NCI-H345 treated with DMSO at 0.1 percent for 48 hours (cell line): ENCODE results near the gene KIAA1958.

Experiments used
- DNase-seq: peaks from one replicate; lab custom pipeline; 2025; ENCODE audit not compliant: unreplicated experiment; lab: John Stamatoyannopoulos, UW

The KIAA1958 gene, protein sequence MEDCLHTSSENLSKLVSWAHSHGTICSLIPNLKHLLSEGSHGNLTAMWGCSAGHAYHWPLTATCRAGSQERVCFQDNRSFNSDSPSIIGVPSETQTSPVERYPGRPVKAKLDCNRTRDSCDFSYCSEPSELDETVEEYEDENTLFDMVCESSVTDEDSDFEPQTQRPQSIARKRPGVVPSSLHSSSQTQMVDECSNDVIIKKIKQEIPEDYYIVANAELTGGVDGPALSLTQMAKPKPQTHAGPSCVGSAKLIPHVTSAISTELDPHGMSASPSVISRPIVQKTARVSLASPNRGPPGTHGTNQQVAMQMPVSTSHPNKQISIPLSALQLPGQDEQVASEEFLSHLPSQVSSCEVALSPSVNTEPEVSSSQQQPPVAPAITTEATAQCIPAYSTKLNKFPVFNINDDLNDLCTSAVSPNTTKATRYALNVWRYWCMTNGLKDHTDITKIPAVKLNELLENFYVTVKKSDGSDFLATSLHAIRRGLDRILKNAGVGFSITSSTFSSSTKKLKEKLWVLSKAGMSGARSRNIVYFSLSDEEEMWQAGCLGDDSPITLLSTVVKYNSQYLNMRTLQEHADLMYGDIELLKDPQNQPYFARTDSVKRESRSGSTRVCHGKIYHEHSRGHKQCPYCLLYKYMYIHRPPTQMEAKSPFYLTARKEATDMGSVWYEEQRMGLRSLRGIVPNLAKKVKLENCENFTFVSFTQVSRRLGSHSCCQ

DNA sequence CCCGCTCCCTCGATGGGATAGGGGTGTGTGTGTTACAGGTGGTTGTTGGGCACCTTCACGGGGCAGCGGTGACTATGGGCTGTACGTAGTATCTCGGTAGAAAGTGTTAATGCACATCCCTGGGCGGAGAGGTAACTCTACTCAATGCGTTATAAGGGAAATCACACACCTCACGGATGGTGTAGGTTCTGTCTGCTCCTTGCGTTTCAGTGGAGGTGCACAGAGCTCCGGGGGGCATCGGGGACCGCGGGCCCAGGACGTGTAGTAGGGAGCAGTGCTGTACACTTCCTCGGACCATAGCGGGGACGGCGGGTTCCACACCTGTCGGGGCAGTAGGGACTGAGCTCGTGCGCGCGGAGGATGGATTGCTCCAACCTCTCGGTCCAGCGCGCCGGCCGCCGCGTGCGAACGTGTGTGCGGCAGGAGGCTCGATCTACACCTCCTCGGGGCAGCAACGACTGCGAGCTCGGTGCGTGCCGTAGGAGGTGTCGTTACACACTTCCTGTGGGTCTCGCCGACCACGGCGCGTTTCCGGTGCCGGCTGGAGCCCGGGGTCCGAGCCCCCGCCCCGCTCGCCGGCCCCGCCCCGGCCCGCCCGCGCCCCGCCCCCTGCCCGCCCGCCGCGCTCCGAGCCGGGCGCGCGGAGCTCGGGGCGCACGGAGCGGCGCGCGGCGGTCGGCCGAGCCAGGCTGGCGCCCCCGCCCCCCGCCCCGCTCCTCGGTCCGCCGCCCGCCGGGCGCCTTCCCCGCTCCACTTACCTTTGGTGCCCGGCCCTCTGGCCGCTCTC is at the start of gene KIAA1958:
Gene KIAA1958, plus strand, starts transcription at position 607 of the 787 bp plus-strand sequence. CDS start 87,254 bp downstream, outside the sequence.
- peak; percentile 62 for DNase-seq

GRCh38 chr9:112437406-112437805 is 49.2 kb upstream of the KIAA1958 start:
- no peak for DNase-seq

DNA sequence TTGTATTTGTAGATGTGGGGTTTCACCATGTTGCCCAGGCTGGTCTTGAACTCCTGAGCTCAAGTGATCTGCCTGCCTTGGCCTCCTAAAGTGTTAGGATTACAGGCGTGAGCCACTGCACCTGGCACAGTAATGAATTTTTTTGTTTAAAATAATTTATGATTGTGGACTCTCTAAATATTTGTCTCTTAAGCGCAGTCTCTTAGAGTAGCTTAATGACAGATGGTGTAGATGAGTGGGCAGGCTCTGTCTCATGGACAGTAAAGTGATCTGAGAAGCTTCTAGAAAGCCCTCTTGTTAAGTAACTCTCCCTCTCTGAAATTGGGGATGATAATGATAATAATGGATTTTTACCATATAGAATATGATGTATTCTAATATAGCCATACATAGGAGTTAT is 47.5 kb upstream of the KIAA1958 start:
- no peak for DNase-seq

- DNase-seq, result no peak
Observed at GRCh38 chr9:112439825-112440224, 46.8 kb upstream of the KIAA1958 start.

GRCh38 chr9:112443200-112443599 is 43.4 kb upstream of the KIAA1958 start:
- DNase-seq, result no peak

- no peak for DNase-seq
Observed at GRCh38 chr9:112443636-112444035, 43.0 kb upstream of the KIAA1958 start.

GRCh38 chr9:112445196-112445595 is 41.4 kb upstream of the KIAA1958 start:
- no peak for DNase-seq

GRCh38 chr9:112446080-112446479 is 40.5 kb upstream of the KIAA1958 start:
- DNase-seq, result no peak

GRCh38 chr9:112446526-112446925 is 40.1 kb upstream of the KIAA1958 start:
- no peak for DNase-seq

GRCh38 chr9:112447283-112447761 is 39.3 kb upstream of the KIAA1958 start:
- no peak for DNase-seq

DNA sequence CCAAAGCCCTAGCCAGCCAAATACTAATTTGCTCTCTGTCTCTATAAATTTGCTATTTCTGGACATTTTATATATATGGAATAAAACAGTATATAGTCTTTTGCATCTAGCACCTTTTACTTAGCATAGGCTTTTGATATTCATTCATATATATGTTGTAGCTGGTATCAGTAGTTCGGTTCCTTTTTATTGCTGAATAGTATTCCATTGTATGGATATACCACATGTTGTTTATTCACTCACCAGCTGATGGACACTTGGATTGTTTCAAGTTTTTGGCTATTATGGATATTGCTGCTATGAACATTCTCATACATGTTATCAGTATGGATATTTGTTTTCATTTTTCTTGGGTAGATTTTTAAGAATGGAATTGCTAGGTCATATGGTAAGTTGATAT is 23.8 kb upstream of the KIAA1958 start:
- no peak for DNase-seq

DNA sequence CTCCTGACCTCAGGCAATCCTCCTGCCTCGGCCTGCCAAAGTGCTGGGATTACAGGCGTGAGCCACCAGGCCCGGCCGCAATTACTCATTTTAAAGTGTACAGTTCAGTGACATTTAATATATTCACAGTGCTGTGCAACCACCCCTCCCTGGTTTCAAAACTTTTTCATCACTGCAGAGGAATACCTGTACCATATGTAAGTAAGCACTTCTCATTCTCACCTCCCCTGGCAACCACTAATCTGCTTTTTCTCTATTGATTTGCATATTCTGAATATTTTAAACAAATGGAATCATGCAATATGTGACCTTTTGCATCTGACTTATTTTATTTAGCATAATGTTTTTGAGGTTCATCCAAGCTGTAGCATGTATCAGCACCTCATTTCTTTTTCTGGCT is 21.3 kb upstream of the KIAA1958 start:
- no peak for DNase-seq

GRCh38 chr9:112472996-112473395 is 13.6 kb upstream of the KIAA1958 start:
- DNase-seq, result no peak

GRCh38 chr9:112473986-112474385 is 12.6 kb upstream of the KIAA1958 start:
- no peak for DNase-seq

DNA sequence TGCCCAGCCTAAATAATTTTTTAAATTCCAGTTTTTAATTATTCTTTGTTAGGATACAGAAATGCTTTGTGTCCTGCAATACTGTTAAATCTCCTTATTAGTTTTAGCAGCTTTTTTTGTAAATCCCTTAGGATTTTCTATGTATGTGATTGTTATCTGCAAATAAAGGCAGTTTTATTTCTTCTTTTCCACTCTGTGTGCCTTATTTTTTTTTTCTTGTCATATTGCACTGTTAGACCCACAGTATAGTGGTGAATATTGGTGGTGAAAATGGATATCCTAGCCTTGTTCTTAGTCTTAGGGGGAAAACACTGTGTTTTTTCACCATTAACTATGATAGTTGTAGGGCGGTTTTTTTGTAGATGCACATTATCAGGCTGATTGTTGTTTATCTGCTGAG is 11.3 kb upstream of the KIAA1958 start:
- no peak for DNase-seq

- no peak for DNase-seq
Observed at GRCh38 chr9:112477330-112477729, 9.3 kb upstream of the KIAA1958 start.

- DNase-seq, result no peak
Observed at GRCh38 chr9:112479221-112479620, 7.4 kb upstream of the KIAA1958 start.

GRCh38 chr9:112484607-112485006 is 2.0 kb upstream of the KIAA1958 start:
- no peak for DNase-seq

DNA sequence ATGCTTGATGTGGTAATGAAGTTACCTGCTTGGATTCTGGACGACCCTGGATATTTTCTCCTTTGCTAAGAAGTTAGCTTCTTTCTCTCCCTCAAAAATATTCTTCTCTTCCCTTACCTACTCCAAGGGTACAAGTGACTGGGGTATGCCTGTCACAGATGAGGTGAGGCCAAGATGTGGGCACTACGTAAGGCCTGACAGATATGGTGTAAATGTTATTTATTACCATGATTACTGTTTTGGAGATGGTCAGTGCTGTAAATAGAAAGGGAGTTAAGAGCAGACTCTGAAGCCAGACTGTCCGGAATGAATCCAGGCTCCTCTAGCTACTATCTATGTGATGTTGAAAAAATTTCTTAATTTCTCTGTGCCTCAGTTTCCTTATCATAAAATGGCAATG is 1.1 kb upstream of the KIAA1958 start:
- no peak for DNase-seq

DNA sequence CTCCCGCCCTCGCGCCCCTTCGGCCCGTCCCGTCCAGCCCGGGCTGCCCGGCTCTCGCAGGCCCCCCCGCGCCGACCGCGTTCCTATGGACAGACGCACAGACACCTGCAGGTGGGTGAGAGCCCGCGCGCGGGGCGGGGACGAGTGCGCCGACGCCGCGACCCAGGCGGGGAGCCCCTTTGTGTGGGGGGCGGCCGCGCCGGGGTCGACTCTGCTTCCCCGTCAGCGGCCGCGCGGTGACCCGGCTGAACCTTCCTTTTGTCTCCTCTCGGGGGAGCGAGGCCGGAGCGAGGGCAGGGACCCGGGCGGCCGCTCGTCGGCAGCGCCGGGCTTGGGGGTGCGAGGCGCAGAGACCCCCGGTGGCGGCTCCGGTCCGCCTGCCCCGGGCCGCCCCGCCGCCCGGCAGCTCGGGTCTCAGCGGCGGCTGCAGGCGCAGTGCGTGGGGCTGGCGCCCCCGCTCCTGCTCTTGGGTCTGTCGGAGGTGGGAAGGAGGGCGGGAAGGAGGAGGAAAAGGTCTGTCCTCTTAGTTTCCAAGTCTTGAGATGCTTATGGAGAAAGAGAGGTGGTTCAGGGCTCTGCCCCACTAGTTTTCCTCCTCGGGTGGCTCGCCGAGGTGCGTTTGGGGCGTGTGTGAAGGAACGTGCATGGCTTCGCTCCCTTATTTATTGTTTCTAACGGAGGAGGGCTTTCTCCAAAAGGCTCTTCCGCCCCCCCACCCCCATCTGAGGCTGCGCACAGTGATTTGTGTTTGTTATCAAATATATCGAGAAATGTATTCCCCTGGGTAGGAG is 576 bp downstream of the KIAA1958 start:
- peak; percentile 12 for DNase-seq
